Psoas muscle (tissue), 8 donors: ENCODE measurements around the gene SAP25. TPM values are rescaled to one million over a fixed set of nuclear protein-coding genes. Genes with fewer than 3 reads are reported as not detected.

ENCODE experiments used
- ATAC-seq, 4 donors: fragments of 200-7000 bp; cut with Tn5 transposase; one replicate each; pipeline ENCODE4 v1.9.1; 2020; ENCODE audit warnings: moderate library complexity in 3 of 4, mild to moderate bottlenecking in 2 of 4
- DNase-seq, 2 donors: peaks; one replicate each; pipeline ENCODE4 v3.0.0-alpha.2; 2020
- H3K27ac ChIP-seq: fragments of 200-600 bp; one replicate; pipeline ENCODE4 v1.8.0; 2022
- H3K27me3 ChIP-seq, 3 donors: fragments of 200-600 bp in 1 of 3; one replicate each; pipeline versions ENCODE4 v1.6.1 to v1.8.0; 2013 to 2022; ENCODE audit warnings: low read length in 2 of 3, mild to moderate bottlenecking in 2 of 3, moderate library complexity in 1 of 3; ENCODE audit not compliant: insufficient read depth in 3 of 3
- H3K36me3 ChIP-seq, 2 donors: fragments of 200-600 bp in 1 of 2; one replicate each; pipeline versions ENCODE4 v1.6.1 to v1.8.0; 2013 to 2022; ENCODE audit warnings: low read depth in 1 of 2, mild to moderate bottlenecking in 1 of 2, moderate library complexity in 1 of 2; ENCODE audit not compliant: insufficient read depth in 1 of 2
- H3K4me1 ChIP-seq: fragments of 200-600 bp; one replicate; pipeline ENCODE4 v1.8.0; 2022
- H3K4me3 ChIP-seq: fragments of 200-600 bp; one replicate; pipeline ENCODE4 v1.8.0; 2022; ENCODE audit warnings: mild to moderate bottlenecking
- H3K9me3 ChIP-seq: fragments of 200-600 bp; one replicate; pipeline ENCODE4 v1.8.0; 2022
- WGBS, 3 donors: extraction: QIAGEN DNeasy Blood & Tissue Kit; methylation state at CpG; one replicate each; pipeline versions ENCODE4 v1.1.6 to v1.1.7; 2013; 5-methylcytosine and 5-hydroxymethylcytosine counted together
- intact Hi-C, 2 donors: fragments of 100-400 bp; cut with DNase I; formaldehyde crosslinking; loops; one replicate each; pipeline versions ENCODE4 v1.11.0 to v1.14.2; 2022
- long read RNA-seq, 2 donors: library from polyadenylated mRNA; unstranded; transcript quantifications; one replicate each; pipeline ENCODE4 v2.0.0, GENCODE V29; 2021
- polyA plus RNA-seq, 3 donors: library from polyadenylated mRNA; stranded (reverse); fragments of 200-250 nt; gene quantifications; one replicate each; pipeline ENCODE4 v1.2.3, GENCODE V29; 2013
- total RNA-seq, 4 donors: library from RNA; stranded (reverse); fragmentation: NEBNext Ultra II Directional in 2 of 4; extraction: Animal tissue kit (Norgen Biotek cat#: 25700) in 2 of 4; gene quantifications; one replicate each; pipeline versions ENCODE4 v1.2.1 to v1.2.4, GENCODE V29; 2021 to 2023
- TF ChIP-seq, protein P1 (sequence below): fragments of 200-600 bp; IDR thresholded peaks from one replicate; pipeline ENCODE4 v1.8.0; 2022; ENCODE audit warnings: antibody characterized with exemption
- donor health status: healthy with polysubstance abuse.
- donor health status: DM: no; HTN: no; CAD: no; lungs with moderate emphysema.
- donor health status: Bipolar disorder and iron deficiency.
- donor health status: healthy.
- donor health status: DM: yes; HTN: yes; CAD: no.
- donor health status: DM: no; HTN: no; CAD: no.
- donor health status: DM: no; HTN: no; CAD: no.
- donor health status: DM: yes; HTN: yes; CAD: no.

SAP25 gene
- total RNA-seq (1 to 10 TPM in 1 of 4 donors, under 1 TPM in 2, not detected in 1; 0.59 to 1.9 (median 0.59) TPM), polyA plus RNA-seq (under 1 TPM in 2 of 3 donors, not detected in 1; 0.21 to 0.40 TPM)
- long read RNA-seq, donor 1, result 0 reads
- long read RNA-seq, donor 2, partial matches to known transcripts, result 0 of 1 reads
- long read RNA-seq, donor 2, other reads (novel, unspliced or antisense), result 0 of 1 reads

GRCh38 chr7:100573691-100574361 is at the start of gene SAP25:
TSS of gene SAP25 (minus strand) at chr7:100573900. CDS start at chr7:100573742, 158 bp downstream.
- ATAC-seq, result no peak
- H3K36me3 ChIP-seq, result peaks cover 15 to 64% of the 10 kb centered on the region in 2 donors
- H3K4me1 ChIP-seq, result no peaks in the 10 kb centered on the region
- intact Hi-C loops, result no loop called here
- H3K27ac ChIP-seq, result no peak within 1 kb of the TSS
- TF ChIP-seq, protein P1, sequence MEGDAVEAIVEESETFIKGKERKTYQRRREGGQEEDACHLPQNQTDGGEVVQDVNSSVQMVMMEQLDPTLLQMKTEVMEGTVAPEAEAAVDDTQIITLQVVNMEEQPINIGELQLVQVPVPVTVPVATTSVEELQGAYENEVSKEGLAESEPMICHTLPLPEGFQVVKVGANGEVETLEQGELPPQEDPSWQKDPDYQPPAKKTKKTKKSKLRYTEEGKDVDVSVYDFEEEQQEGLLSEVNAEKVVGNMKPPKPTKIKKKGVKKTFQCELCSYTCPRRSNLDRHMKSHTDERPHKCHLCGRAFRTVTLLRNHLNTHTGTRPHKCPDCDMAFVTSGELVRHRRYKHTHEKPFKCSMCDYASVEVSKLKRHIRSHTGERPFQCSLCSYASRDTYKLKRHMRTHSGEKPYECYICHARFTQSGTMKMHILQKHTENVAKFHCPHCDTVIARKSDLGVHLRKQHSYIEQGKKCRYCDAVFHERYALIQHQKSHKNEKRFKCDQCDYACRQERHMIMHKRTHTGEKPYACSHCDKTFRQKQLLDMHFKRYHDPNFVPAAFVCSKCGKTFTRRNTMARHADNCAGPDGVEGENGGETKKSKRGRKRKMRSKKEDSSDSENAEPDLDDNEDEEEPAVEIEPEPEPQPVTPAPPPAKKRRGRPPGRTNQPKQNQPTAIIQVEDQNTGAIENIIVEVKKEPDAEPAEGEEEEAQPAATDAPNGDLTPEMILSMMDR, result no peak
- peaks cover 0 to 60% (median 14%) of the 10 kb centered on the region in 3 donors for H3K27me3 ChIP-seq
- no peaks in the 10 kb centered on the region for H3K9me3 ChIP-seq
- no peak within 1 kb of the TSS for H3K4me3 ChIP-seq
- 92 to 93% (median 93%) methylated on average over 67 to 70 of the region's 70 CpGs for WGBS, 3 donors
- DNase-seq, result no peak

DNA sequence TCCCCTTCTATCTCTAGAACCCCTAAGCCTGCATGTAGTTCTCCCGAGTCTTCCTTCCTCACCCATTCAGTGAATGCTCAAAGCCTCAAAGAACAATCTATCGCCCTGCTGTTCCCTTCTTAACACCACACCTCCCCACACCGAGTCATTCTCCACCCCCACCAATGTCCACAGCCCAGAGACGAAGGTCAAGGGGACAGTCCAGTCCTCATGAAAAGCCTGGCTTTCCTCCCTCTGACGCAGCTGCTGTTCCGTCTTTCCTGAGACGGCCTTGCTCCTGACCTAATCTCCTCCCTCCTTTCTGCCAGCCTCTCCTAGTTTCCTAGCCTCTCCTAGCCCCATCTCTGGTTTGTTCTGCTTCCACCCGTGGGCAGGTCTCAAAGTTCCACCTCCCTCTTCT is 47.9 kb upstream of the SAP25 start:
- DNase-seq (no peak), ATAC-seq (no peak)
- Histone ChIP-seq H3K4me3 (no peak overlapping the region), H3K36me3 (no peaks in the 10 kb centered on the region), H3K9me3 (no peaks in the 10 kb centered on the region), H3K4me1 (peaks cover 3% of the 10 kb centered on the region), H3K27me3 (no peaks in the 10 kb centered on the region), H3K27ac (no peak overlapping the region)
- intact Hi-C loops, result no loop called here
- TF ChIP-seq, protein P1, result no peak
- WGBS, 3 donors, result 73 to 74% (median 74%) methylated on average over 8 of the region's 8 CpGs

- no peaks in the 10 kb centered on the region for H3K27me3 ChIP-seq
- DNase-seq, result no peak
- intact Hi-C loops, result no loop called here
- 93 to 96% (median 95%) methylated on average over 23 of the region's 23 CpGs for WGBS, 3 donors
- TF ChIP-seq, protein P1, result no peak
- no peaks in the 10 kb centered on the region for H3K9me3 ChIP-seq
- H3K27ac ChIP-seq, result no peak overlapping the region
- H3K36me3 ChIP-seq, result no peaks in the 10 kb centered on the region
- no peak for ATAC-seq
- H3K4me1 ChIP-seq, result no peaks in the 10 kb centered on the region
- H3K4me3 ChIP-seq, result no peak overlapping the region
These were observed 47.1 kb upstream of the SAP25 start for GRCh38 chr7:100620804-100621203.

DNA sequence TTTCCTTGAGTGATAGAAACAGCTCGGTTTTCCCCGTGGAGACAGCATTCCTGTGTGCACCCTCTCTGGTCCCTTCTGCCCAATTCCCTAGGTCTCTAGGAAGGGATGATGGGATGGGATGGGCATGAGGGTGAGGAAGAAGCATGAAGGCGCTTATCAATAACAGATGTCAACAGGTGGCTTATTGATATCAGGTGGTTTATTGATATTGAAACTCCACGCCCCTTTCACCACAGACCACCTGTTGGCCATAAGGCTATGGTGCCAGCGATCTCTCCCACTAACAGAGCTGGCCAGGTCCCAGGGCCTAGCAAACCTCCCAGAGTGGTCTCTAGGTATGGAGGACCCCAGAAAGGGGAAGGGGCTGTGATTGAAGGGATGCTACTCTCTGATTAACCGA is 46.5 kb upstream of the SAP25 start:
- Histone ChIP-seq H3K9me3 (no peaks in the 10 kb centered on the region), H3K4me3 (no peak overlapping the region), H3K36me3 (peaks cover 0 to 4% of the 10 kb centered on the region in 2 donors), H3K27me3 (no peaks in the 10 kb centered on the region), H3K27ac (no peak overlapping the region), H3K4me1 (no peaks in the 10 kb centered on the region)
- ATAC-seq, result no peak
- intact Hi-C loops, result no loop called here
- DNase-seq, result no peak
- TF ChIP-seq, protein P1, result no peak
- 90 to 95% (median 94%) methylated on average over 6 of the region's 6 CpGs for WGBS, 3 donors
